GM19351 (cell line): Measurements from ENCODE around the gene SCYL2.
A peak's percentile ranks its signal among the peaks of the same experiment; 100 is the strongest.

ENCODE experiments used
- ATAC-seq: cut with Tn5 transposase; IDR thresholded peaks from one replicate; pipeline ENCODE4 v1.9.1; 2021; ENCODE audit warnings: mild to moderate bottlenecking, moderate library complexity; ENCODE audit not compliant: unreplicated experiment

Gene SCYL2

DNA sequence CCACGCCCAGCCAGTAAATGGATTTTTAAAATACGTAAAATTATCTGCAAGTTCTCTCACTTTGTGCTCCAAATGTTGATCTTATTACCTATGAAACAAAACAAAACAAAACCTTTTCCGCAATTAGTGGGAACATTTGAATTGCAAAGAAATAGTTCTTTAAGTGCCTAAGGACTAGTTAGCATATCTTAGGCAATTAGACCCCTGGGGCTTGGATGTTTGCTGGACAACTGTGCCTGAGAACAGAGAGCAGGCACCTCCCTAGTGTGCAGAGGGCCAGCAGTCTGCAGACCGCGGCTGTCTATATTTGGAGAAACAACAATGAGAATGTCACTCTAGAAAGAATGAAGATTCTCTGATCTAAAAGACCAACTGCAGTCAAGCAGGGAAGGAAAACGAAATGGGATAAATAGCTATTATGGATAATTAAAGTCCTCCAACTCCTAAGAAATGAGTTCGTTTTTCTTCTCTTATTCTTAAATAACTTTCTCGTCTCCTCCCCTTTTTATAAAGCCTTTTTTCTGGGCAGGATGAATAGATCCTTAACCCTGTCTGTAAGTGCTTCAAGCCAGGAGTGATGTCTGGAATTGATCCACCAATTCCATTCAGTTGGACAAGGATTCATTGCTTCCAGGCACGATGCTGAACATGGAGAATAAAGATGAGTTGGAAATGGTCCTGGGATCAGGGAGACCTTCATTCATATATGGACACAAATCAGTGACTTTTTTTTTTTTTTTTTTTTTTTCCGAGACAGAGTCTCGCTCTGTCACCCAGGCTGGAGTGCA lies 106.1 kb downstream of the SCYL2 start:
- ATAC-seq = no peak

DNA sequence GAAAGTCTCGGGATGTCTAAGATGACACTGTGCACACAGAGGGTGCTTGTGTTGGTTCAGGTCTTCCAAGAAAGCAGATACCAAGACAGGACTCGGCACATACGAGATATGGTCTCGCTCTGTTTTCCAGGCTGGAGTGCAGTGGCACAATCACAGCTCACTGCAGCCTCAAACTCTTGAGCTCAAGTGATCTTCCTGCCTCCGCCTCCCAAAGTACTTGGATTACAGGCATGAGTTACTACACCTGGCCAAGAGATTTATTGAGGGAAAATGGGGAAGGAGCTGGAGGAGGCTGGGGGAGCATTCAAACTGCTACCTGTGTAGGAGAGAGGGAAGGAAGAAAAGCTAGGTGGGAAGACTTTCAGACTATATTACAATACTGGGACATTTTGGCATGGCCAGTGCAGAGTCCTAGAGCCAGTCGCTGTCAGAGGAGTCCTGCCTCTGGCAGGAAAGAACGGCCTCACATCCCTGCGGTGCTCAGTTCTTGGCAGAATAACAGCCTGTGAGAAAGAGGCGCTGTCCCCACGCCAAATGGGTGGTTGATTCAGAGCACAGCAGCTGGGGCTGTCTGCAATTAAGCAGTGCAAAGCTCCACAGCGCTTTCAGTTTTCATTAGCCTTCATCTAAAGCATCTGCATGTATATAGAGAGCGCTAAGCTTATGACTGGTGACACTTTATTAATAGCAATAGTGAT lies 108.2 kb downstream of the SCYL2 start:
- no peak for ATAC-seq

DNA sequence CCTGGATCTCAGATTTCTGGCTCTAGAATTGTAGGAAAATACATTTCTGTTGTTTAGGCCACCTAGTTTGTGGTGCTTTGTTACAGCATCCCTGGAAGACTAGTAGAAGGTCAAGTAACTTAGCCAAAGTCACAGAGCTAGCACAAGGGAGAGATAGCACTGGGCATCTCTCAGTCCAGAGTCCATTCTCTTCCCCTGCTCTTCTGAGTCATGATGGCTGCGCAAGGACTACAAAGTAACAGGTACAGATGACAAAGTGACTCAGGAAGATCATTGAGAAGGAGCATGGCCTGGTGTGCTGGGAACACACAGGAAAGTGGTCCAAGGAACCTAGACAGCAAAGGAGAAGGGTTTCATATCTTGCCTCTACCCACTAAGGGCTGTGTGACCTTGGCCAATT lies 109.2 kb downstream of the SCYL2 start:
- no peak for ATAC-seq

DNA sequence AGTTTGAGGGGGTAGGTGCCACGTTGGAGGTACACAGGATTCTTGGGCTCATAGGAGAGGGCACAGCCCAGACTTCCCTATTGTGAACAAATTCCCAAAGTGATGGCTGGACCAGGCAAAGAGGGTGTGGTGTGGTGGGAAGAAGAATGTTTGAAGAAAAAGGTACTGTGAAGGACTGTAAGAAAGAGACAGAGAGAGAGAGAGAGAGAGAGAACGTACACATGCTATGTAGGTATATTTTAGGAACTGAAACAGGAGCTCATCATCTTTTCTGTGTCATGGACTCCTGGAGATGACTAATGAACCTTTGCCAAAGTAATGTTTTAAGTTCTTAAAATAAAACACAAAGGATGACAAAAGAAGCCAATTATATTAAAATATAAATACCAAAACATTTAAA lies 114.4 kb downstream of the SCYL2 start:
- ATAC-seq = peak; percentile 71

DNA sequence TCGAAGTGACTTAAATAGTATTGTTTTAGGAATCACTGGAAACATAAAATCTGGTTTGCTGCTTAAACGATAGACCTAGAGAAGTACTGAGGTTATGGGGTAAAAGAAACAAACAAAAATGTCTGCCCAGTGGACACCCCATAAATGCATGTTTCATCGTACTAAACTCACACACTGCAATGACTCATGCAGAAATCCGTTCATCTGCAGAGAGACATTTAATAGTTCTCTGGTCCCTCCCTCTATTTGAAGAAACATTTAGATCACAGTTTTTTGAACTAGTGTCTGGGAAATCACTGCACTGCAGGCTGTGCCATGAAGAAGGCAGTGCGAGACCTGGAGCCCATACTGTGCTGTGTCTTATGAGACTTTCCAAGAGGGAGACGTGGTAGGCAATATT lies 115.4 kb downstream of the SCYL2 start:
- ATAC-seq = no peak

DNA sequence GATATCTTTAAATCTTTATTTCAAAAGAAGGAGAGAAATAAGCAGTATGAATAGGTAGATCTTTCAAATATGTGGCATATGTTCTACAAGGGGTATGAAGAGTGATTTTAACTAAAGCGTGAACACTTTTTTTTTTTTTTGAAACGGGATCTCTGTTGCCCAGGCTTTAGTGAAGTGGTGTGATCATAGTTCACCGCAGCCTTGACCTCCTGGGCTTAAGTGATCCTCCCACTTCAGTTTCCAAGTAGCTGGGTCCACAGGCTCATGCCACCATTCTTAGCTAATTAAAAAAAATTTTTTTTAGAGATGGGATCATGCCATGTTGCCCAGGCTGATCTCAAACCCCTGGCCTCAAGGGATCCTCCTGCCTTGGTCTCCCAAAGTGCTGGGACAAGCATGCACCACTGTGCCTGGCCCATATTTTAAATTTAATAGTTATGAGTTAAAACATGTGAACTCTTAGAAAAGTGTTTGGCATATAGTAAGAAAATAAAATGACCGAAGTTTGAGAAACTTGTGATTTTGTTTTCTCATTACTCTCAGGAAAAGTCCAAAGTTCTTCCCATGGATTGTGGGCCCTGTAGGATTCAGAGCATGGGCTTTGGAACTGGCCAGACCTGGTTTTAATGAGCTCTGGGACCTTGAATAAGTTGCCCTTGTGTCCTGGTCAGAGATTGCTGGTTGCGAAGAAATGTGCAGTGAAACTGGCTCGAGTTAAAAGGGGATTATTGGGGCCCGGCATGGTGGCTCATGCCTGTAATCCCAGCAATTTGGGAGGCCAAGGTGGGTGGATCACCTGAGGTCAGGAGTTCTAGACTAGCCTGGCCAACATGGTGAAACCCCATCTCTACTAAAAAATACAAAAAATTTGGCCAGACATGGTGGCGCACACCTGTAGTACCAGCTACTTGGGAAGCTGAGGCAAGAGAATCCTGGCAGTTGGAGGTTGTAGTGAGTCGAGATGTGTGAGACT lies 116.9 kb downstream of the SCYL2 start:
- no peak for ATAC-seq

DNA sequence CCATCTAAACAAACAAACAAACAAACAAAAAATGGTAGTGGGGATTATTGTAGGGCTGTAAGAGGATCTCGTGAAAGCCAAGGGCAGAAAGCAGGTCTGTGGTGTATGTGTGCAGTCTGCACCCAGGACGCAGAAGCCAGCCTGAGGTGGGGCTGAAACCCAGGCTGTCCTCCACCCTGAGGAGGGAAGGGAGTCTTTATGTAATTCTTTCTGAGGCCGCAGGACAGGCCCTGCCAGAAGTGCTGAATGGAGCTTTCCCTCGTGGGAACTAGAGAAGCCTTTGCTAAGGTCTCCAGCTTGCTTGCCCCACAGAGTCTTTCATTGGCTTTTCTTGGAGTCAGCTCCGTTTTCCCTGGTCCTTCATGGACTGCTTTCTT lies 117.6 kb downstream of the SCYL2 start:
- no peak for ATAC-seq

DNA sequence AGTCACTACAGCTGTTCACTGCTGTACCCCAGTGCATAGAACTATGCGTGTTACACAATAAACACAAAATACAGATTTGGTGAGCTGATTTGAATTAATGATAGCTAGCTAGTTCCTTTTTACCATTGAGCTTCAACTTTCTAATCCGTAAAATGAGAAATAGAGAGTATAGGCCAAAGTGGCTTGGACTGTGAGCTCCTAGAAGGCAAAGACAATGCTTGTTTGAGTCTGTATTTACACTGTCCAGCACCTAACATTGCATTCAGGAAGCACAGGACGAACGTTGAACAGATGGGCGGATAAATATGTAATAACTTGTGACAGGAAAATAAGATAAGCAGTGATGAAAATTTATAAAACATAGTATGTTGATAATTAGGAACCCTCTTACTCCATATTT lies 121.4 kb downstream of the SCYL2 start:
- no peak for ATAC-seq
